Endothelial cell of umbilical vein (primary cell): ENCODE results near the gene OR10G6. TPM values are rescaled to one million over a fixed set of nuclear protein-coding genes. Genes with fewer than 3 reads are reported as not detected.

ENCODE experiments used
- Bru-seq: library from RNA; stranded (reverse); fragments of 400-500 nt; gene quantifications from one replicate; lab custom pipeline; 2021; lab: Mats Ljungman, UMichigan
- BruChase-seq, 2 experiments: library from RNA; stranded (reverse); fragments of 400-500 nt; gene quantifications; one replicate each; lab custom pipeline; 2021; lab: Mats Ljungman, UMichigan
- BruUV-seq: library from RNA; stranded (reverse); fragments of 400-500 nt; replicated peaks from 2 replicates; lab custom pipeline; 2021; lab: Mats Ljungman, UMichigan
- CTCF ChIA-PET: fragments of 300-600, 350-600 bp; sonication (Branson Sonifier 250); formaldehyde crosslinking; loops from one replicate; lab custom pipeline; 2021; ENCODE audit warnings: antibody characterized with exemption, inconsistent platforms; lab: Charles Lee
- POLR2A ChIA-PET: fragments of 300-600, 350-600 bp; sonication (Branson Sonifier 250); formaldehyde crosslinking; loops from one replicate; lab custom pipeline; 2021; ENCODE audit warnings: antibody characterized with exemption, inconsistent platforms; lab: Charles Lee
- DNase-seq: peaks from one replicate; pipeline ENCODE4 v3.0.0-alpha.2; 2011; ENCODE audit warnings: low read depth, low spot score
- FAIRE-seq: peaks from 2 replicates; lab custom pipeline; 2011; peaks lifted over from hg19 to GRCh38; lab: Jason Lieb, UNC
- H2AFZ ChIP-seq: 2 replicates; pipeline ENCODE4 v1.6.0; 2012; ENCODE audit warnings: low read depth, low read length, control low read depth, inconsistent platforms
- H3K27ac ChIP-seq: 2 replicates; pipeline ENCODE4 v1.5.1; 2011; ENCODE audit warnings: low read depth, mild to moderate bottlenecking, control low read depth, low read length, moderate library complexity; ENCODE audit not compliant: insufficient read depth
- H3K27me3 ChIP-seq, 2 experiments: 2 replicates each; pipeline versions ENCODE4 v1.6.0 to v1.6.1; 2011; ENCODE audit warnings: low read length in 2 of 2, mixed read lengths in 1 of 2; ENCODE audit not compliant: control insufficient read depth in 2 of 2, insufficient read depth in 2 of 2
- H3K36me3 ChIP-seq, 2 experiments: 2 replicates in 1 of 2; 3 replicates in 1 of 2; pipeline ENCODE4 v1.5.1; 2011; ENCODE audit warnings: low read length in 2 of 2, mild to moderate bottlenecking in 1 of 2, moderate library complexity in 1 of 2; ENCODE audit not compliant: control insufficient read depth in 2 of 2, insufficient read depth in 2 of 2; ENCODE audit errors: extremely low read depth in 1 of 2
- H3K4me1 ChIP-seq: 3 replicates; pipeline ENCODE4 v1.5.1; 2011; ENCODE audit warnings: mild to moderate bottlenecking, low read length; ENCODE audit not compliant: control insufficient read depth, insufficient read depth; ENCODE audit errors: extremely low read depth
- H3K4me2 ChIP-seq: 2 replicates; pipeline ENCODE4 v1.6.1; 2011; ENCODE audit warnings: low read length, control low read depth, mixed read lengths; ENCODE audit not compliant: insufficient read depth
- H3K4me3 ChIP-seq, 3 experiments: fragments of 200-600 bp in 1 of 3; sonication (generic), shearing (Covaris generic) in 1 of 3; replicated peaks in 1 of 3; 2 replicates each; pipeline ENCODE4 v1.5.1; 2011 to 2016; ENCODE audit warnings: control low read depth in 3 of 3, low read length in 3 of 3, mild to moderate bottlenecking in 2 of 3, inconsistent platforms in 1 of 3, low read depth in 1 of 3, moderate library complexity in 1 of 3; ENCODE audit not compliant: insufficient read depth in 1 of 3
- H3K79me2 ChIP-seq: 2 replicates; pipeline ENCODE4 v1.6.0; 2012; ENCODE audit warnings: low read length, inconsistent platforms; ENCODE audit not compliant: control insufficient read depth, insufficient read depth
- H3K9ac ChIP-seq: replicated peaks from 2 replicates; pipeline ENCODE3; 2011; ENCODE audit warnings: low read length, control low read depth; ENCODE audit not compliant: insufficient read depth; ENCODE audit errors: extremely low read depth
- H3K9me1 ChIP-seq: replicated peaks from 3 replicates; pipeline ENCODE4 v1.6.0; 2011; ENCODE audit warnings: mild to moderate bottlenecking, low read length; ENCODE audit not compliant: control insufficient read depth, insufficient read depth; ENCODE audit errors: extremely low read depth
- H3K9me3 ChIP-seq: replicated peaks from 2 replicates; pipeline ENCODE4 v1.5.1; 2012; ENCODE audit warnings: low read length, inconsistent platforms; ENCODE audit not compliant: control insufficient read depth, insufficient read depth
- H4K20me1 ChIP-seq: replicated peaks from 2 replicates; pipeline ENCODE3; 2011; ENCODE audit warnings: mild to moderate bottlenecking, low read length; ENCODE audit not compliant: control insufficient read depth, insufficient read depth; ENCODE audit errors: extremely low read depth
- CTCF ChIP-seq, 2 donors: IDR thresholded peaks; 1 replicate in 1 of 2; 2 replicates in 1 of 2; pipeline ENCODE4 v1.5.1; 2011; ENCODE audit warnings: low read length in 2 of 2, mild to moderate bottlenecking in 2 of 2, moderate library complexity in 2 of 2, control low read depth in 1 of 2, inconsistent platforms in 1 of 2, low read depth in 1 of 2; ENCODE audit not compliant: insufficient read depth in 1 of 2; ENCODE audit errors: extremely low read depth in 1 of 2
- EZH2 ChIP-seq: IDR thresholded peaks from 2 replicates; pipeline ENCODE4 v1.6.1; 2012; ENCODE audit warnings: borderline replicate concordance, low read depth, mild to moderate bottlenecking, moderate library complexity, low read length, inconsistent platforms; ENCODE audit not compliant: severe bottlenecking
- FOS ChIP-seq: IDR thresholded peaks from 2 replicates; pipeline ENCODE4 v1.6.1; 2011; ENCODE audit warnings: mild to moderate bottlenecking, low read length, moderate library complexity, borderline replicate concordance; ENCODE audit not compliant: insufficient read depth
- GATA2 ChIP-seq: IDR thresholded peaks from 2 replicates; pipeline ENCODE4 v1.7.0; 2011; ENCODE audit warnings: low read depth, mild to moderate bottlenecking, moderate library complexity, mixed read lengths, low read length; ENCODE audit not compliant: insufficient read length, insufficient read depth
- JUN ChIP-seq: IDR thresholded peaks from 2 replicates; pipeline ENCODE4 v1.6.1; 2011; ENCODE audit warnings: borderline replicate concordance, low read depth; ENCODE audit not compliant: insufficient read length, insufficient read depth
- MAX ChIP-seq: IDR thresholded peaks from 2 replicates; pipeline ENCODE4 v1.6.1; 2011; ENCODE audit not compliant: insufficient read depth, insufficient read length
- MYC ChIP-seq: IDR thresholded peaks from one replicate; pipeline ENCODE4 v1.6.1; 2011; ENCODE audit warnings: mild to moderate bottlenecking, low read depth, low read length
- POLR2A ChIP-seq: IDR thresholded peaks from 2 replicates; pipeline ENCODE4 v1.6.1; 2012; ENCODE audit warnings: low read depth, mild to moderate bottlenecking, control low read depth, low read length
- POLR2AphosphoS5 ChIP-seq: IDR thresholded peaks from 2 replicates; pipeline ENCODE4 v1.6.1; 2012; ENCODE audit warnings: low read depth, mild to moderate bottlenecking, control low read depth, low read length, moderate library complexity; ENCODE audit not compliant: insufficient read depth
- dilution Hi-C: fragments of 300-500 bp; cut with MboI; formaldehyde crosslinking; loops from one replicate; pipeline ENCODE4 v1.15.0; 2019; ENCODE audit warnings: low sequenced_read_pairs; ENCODE audit not compliant: extremely low pct_ligation_motif_present
- intact Hi-C: fragments of 100-400 bp; cut with micrococcal nuclease; formaldehyde crosslinking; loops from one replicate; pipeline ENCODE4 v1.10.0; 2022
- long read RNA-seq: library from polyadenylated mRNA; stranded (forward); transcript quantifications from one replicate; pipeline ENCODE4 v2.0.0, GENCODE V29; 2021
- polyA minus RNA-seq, 3 experiments: library from RNA; depleted of rRNA, polyadenylated mRNA; stranded (reverse); fragments of >200 nt; gene quantifications; 1 replicate in 1 of 3; 2 replicates in 2 of 3; pipeline ENCODE4 v1.2.3, GENCODE V29; 2011
- polyA plus RNA-seq, 4 experiments: library from polyadenylated mRNA; depleted of rRNA in 3 of 4; stranded (reverse) in 3 of 4; unstranded in 1 of 4; fragments of >200 nt; gene quantifications; 2 replicates each; pipeline versions ENCODE4 v1.2.1 to v1.2.3, GENCODE V29; 2011 to 2012; ENCODE audit warnings: missing spikeins in 1 of 4
- total RNA-seq: library from RNA; stranded (reverse); gene quantifications from 2 replicates; pipeline ENCODE4 v1.2.3, GENCODE V29; 2021

Gene OR10G6
- total RNA-seq (not detected in 2 replicates), polyA plus RNA-seq (not detected in 2 replicates), polyA minus RNA-seq (not detected in 2 replicates), Bru-seq, nascent RNA (not detected), BruChase-seq, experiment 1, labeled RNA remaining after a 6-hour chase (not detected), BruChase-seq, experiment 2, labeled RNA remaining after a 2-hour chase (not detected)
- polyA plus RNA-seq (2011; cell fraction: cytosol; rRNA removed), result not detected in 2 replicates
- not detected in 2 replicates for polyA plus RNA-seq (2011; cell fraction: nucleus; rRNA removed)
- not detected in 2 replicates for polyA plus RNA-seq (2012)
- polyA minus RNA-seq (2011; cell fraction: cytosol; rRNA and poly(A)+ RNA removed), result not detected
- not detected in 2 replicates for polyA minus RNA-seq (2011; cell fraction: nucleus; rRNA and poly(A)+ RNA removed)
- long read RNA-seq, result 0 reads

DNA sequence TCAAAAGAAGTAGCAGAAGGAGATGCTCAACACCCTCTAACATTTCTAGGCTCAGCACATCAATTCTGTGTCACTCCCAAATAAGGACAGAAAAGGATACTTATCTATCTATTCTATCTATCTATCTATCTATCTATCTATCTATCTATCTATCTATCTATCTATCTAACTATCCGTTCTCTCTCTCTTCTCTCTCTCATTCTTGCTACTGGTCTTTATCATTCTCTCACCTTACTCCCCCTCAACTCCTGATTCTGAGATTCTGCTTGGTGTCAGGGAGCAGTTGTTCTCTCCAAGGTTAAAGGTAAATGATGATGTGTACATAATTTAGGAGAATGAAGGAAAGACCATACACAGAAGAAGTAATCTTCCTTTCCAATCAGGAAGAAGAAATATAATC, at the start of gene OR10G6:
OR10G6 (minus strand) TSS at position 43 of the 400 bp plus-strand sequence; CDS start at position 43, 0 bp downstream.
- BruUV-seq, result no TSS peak
- Histone ChIP-seq H4K20me1 (no peaks in the 10 kb centered on the region), H3K79me2 (no peaks in the 10 kb centered on the region), H3K36me3 (no peaks in the 10 kb centered on the region), H2AFZ (no peak within 1 kb of the TSS), H3K27ac (no peak within 1 kb of the TSS), H3K4me3 (no peak within 1 kb of the TSS), H3K9me3 (no peaks in the 10 kb centered on the region), H3K4me2 (no peak within 1 kb of the TSS), H3K9ac (no peak within 1 kb of the TSS), H3K27me3 (peaks cover 0 to 3% of the 10 kb centered on the region in 2 experiments), H3K9me1 (no peaks in the 10 kb centered on the region), H3K4me1 (peaks cover under 1% of the 10 kb centered on the region)
- POLR2A ChIA-PET, result no interaction called here
- FAIRE-seq, result no peak
- CTCF ChIA-PET, result no interaction called here
- intact Hi-C loops (no loop called here), dilution Hi-C loops (no loop called here)
- no peak for DNase-seq
- TF ChIP-seq MYC (no peak), POLR2AphosphoS5 (no peak), MAX (no peak), FOS (no peak)

- Histone ChIP-seq H3K9me3 (no peaks in the 10 kb centered on the region), H3K4me2 (no peak overlapping the region), H3K4me1 (no peaks in the 10 kb centered on the region), H2AFZ (no peak overlapping the region), H3K36me3 (no peaks in the 10 kb centered on the region), H3K79me2 (no peaks in the 10 kb centered on the region), H3K27me3 (no peaks in the 10 kb centered on the region), H3K27ac (no peak overlapping the region), H4K20me1 (no peaks in the 10 kb centered on the region), H3K9me1 (no peaks in the 10 kb centered on the region), H3K4me3 (no peak overlapping the region), H3K9ac (no peak overlapping the region)
- BruUV-seq, result no TSS peak
- FAIRE-seq, result no peak
- POLR2A ChIA-PET, result no interaction called here
- TF ChIP-seq POLR2AphosphoS5 (no peak), GATA2 (no peak), MYC (no peak), MAX (no peak), EZH2 (no peak), CTCF (IDR thresholded peaks at IDR 0.05; ENCODE audit: extremely low read depth in 1 of 2, insufficient read depth in 1 of 2, low read depth in 1 of 2, low read length in 2 of 2) (no peak), JUN (no peak), FOS (no peak), POLR2A (no peak)
- CTCF ChIA-PET, result interaction anchor here (1.3 kb wide), 1 partner anchor 26 kb away, joined by 3 read pairs; no protein-coding TSS in a partner anchor
- dilution Hi-C loops (no loop called here), intact Hi-C loops (no loop called here)
- DNase-seq, result no peak
These were observed 48.5 kb upstream of the OR10G6 start for GRCh38 chr11:124043420-124043819.
